HepG2 (cell line): ENCODE data around the gene DNAJC9. TPM values are rescaled to one million over a fixed set of nuclear protein-coding genes. Genes with fewer than 3 reads are reported as not detected.

Source experiments
- HMGXB4 ChIP-seq, 2 experiments: sonication (generic) in 1 of 2; formaldehyde crosslinking in 1 of 2; IDR thresholded peaks; 2 replicates each; pipeline versions ENCODE4 v1.4.0 to v1.6.1; 2018 to 2020; ENCODE audit warnings: missing genetic modification reagents in 2 of 2, borderline replicate concordance in 1 of 2, low read depth in 1 of 2, mild to moderate bottlenecking in 1 of 2, missing biosample characterization in 1 of 2
- IKZF1 ChIP-seq: fragments of 450-650 bp; IDR thresholded peaks from 2 replicates; pipeline ENCODE4 v1.7.1; 2016
- JDP2 ChIP-seq: sonication (generic); formaldehyde crosslinking; IDR thresholded peaks from 2 replicates; pipeline ENCODE4 v1.8.1; 2022; ENCODE audit warnings: missing genetic modification reagents, borderline replicate concordance
- NCOA2 ChIP-seq: sonication (generic); formaldehyde crosslinking; IDR thresholded peaks from 2 replicates; pipeline ENCODE4 v1.8.0; 2022; ENCODE audit warnings: inconsistent platforms
- PRDM15 ChIP-seq: sonication (generic); formaldehyde crosslinking; IDR thresholded peaks from 2 replicates; pipeline ENCODE4 v1.4.0; 2020; ENCODE audit warnings: missing genetic modification reagents
- SAP130 ChIP-seq: IDR thresholded peaks from 2 replicates; pipeline ENCODE4 v1.6.1; 2016; ENCODE audit warnings: low read depth
- SP1 ChIP-seq, 2 experiments: fragments of 450-650 bp in 1 of 2; sonication (generic) in 1 of 2; formaldehyde crosslinking in 1 of 2; IDR thresholded peaks; 2 replicates each; pipeline versions ENCODE4 v1.4.0 to v1.6.1; 2016 to 2020; ENCODE audit warnings: missing genetic modification reagents in 1 of 2
- ZNF34 ChIP-seq: sonication (generic); formaldehyde crosslinking; IDR thresholded peaks from 2 replicates; pipeline ENCODE4 v1.4.0; 2020; ENCODE audit warnings: mild to moderate bottlenecking, missing genetic modification reagents, borderline replicate concordance
- ZNF670 ChIP-seq: sonication (generic); formaldehyde crosslinking; IDR thresholded peaks from 2 replicates; pipeline ENCODE4 v1.8.0; 2022; ENCODE audit warnings: mild to moderate bottlenecking, missing genetic modification reagents, borderline replicate concordance
- polyA plus RNA-seq, 8 experiments: library from polyadenylated mRNA; depleted of rRNA in 3 of 8; stranded (reverse) in 7 of 8; unstranded in 1 of 8; fragments of >200 nt; fragmentation: Illumina TruSeq in 4 of 8; extraction: Trizol in 4 of 8; gene quantifications; 2 replicates each; pipeline versions ENCODE4 v1.2.1 to v1.2.3, GENCODE V29; 2011 to 2016; ENCODE audit warnings: low read depth in 4 of 8, missing spikeins in 1 of 8, mixed read lengths in 1 of 8; ENCODE audit not compliant: insufficient read depth in 1 of 8
- total RNA-seq, 5 experiments: library from RNA; depleted of rRNA; stranded (reverse); fragments of >200 nt; fragmentation: Illumina TruSeq; extraction: Trizol; gene quantifications; 2 replicates each; pipeline ENCODE4 v1.2.3, GENCODE V29; 2016; ENCODE audit warnings: low read depth in 1 of 5
- TF ChIP-seq, protein P1 (sequence below): sonication (generic); formaldehyde crosslinking; IDR thresholded peaks from 2 replicates; pipeline ENCODE4 v1.5.0; 2020; ENCODE audit warnings: mild to moderate bottlenecking, missing genetic modification reagents, borderline replicate concordance
- TF ChIP-seq, protein P2 (sequence below): sonication (generic); formaldehyde crosslinking; IDR thresholded peaks from 2 replicates; pipeline ENCODE4 v1.8.1; 2023; ENCODE audit warnings: mild to moderate bottlenecking, moderate library complexity, missing genetic modification reagents
- TF ChIP-seq, protein P3 (sequence below): sonication (generic); formaldehyde crosslinking; IDR thresholded peaks from 2 replicates; pipeline ENCODE4 v1.4.0; 2020; ENCODE audit warnings: mild to moderate bottlenecking, missing genetic modification reagents, borderline replicate concordance
- TF ChIP-seq, protein P4 (sequence below): IDR thresholded peaks from 2 replicates; pipeline ENCODE4 v1.6.1; 2018; ENCODE audit warnings: missing genetic modification reagents, mild to moderate bottlenecking, missing compliant biosample characterization

Gene DNAJC9
- total and polyA plus RNA-seq, 2 of the 13 experiments (the other 11 are each of a cell fraction or from before 2014, with no cell fraction given), result 15.9 to 60.3 TPM

GRCh38 chr10:73252445-73253224 lies 5.6 kb upstream of the DNAJC9 start, which contains the start of gene MRPS16 (continued):
- TF ChIP-seq, protein P1, sequence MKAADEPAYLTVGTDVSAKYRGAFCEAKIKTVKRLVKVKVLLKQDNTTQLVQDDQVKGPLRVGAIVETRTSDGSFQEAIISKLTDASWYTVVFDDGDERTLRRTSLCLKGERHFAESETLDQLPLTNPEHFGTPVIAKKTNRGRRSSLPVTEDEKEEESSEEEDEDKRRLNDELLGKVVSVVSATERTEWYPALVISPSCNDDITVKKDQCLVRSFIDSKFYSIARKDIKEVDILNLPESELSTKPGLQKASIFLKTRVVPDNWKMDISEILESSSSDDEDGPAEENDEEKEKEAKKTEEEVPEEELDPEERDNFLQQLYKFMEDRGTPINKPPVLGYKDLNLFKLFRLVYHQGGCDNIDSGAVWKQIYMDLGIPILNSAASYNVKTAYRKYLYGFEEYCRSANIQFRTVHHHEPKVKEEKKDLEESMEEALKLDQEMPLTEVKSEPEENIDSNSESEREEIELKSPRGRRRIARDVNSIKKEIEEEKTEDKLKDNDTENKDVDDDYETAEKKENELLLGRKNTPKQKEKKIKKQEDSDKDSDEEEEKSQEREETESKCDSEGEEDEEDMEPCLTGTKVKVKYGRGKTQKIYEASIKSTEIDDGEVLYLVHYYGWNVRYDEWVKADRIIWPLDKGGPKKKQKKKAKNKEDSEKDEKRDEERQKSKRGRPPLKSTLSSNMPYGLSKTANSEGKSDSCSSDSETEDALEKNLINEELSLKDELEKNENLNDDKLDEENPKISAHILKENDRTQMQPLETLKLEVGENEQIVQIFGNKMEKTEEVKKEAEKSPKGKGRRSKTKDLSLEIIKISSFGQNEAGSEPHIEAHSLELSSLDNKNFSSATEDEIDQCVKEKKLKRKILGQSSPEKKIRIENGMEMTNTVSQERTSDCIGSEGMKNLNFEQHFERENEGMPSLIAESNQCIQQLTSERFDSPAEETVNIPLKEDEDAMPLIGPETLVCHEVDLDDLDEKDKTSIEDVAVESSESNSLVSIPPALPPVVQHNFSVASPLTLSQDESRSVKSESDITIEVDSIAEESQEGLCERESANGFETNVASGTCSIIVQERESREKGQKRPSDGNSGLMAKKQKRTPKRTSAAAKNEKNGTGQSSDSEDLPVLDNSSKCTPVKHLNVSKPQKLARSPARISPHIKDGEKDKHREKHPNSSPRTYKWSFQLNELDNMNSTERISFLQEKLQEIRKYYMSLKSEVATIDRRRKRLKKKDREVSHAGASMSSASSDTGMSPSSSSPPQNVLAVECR (CRISPR knock-in tag), result peak; percentile 98
- TF ChIP-seq, protein P2, sequence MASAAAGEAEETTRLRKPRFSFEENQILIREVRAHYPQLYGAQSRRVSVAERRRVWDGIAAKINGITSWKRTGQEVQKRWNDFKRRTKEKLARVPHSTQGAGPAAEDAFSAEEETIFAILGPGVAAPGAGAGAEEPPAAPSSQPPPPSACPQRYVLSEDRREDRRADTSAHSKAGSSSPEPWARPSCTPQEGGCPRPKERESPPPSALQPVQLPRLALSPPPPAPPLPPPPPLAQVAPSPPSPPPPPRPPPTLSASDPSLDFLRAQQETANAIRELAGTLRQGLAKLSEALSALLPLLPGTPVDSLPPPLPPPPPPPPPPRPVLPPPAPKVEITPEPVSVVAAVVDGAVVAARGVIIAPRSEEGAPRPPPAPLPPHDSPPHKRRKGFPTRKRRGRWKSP, result peak; percentile 95
- 0 out of 2 replicates have a peak, but pooled peaks have one; percentile 42 for TF ChIP-seq ZNF670 (CRISPR knock-in tag)
- no peak for TF ChIP-seq SP1 (IDR thresholded peaks at IDR 0.05)
- peak; percentile 93 for TF ChIP-seq SP1 (CRISPR knock-in tag; IDR thresholded peaks at IDR 0.05)
- no peak for TF ChIP-seq IKZF1
- TF ChIP-seq, protein P3, sequence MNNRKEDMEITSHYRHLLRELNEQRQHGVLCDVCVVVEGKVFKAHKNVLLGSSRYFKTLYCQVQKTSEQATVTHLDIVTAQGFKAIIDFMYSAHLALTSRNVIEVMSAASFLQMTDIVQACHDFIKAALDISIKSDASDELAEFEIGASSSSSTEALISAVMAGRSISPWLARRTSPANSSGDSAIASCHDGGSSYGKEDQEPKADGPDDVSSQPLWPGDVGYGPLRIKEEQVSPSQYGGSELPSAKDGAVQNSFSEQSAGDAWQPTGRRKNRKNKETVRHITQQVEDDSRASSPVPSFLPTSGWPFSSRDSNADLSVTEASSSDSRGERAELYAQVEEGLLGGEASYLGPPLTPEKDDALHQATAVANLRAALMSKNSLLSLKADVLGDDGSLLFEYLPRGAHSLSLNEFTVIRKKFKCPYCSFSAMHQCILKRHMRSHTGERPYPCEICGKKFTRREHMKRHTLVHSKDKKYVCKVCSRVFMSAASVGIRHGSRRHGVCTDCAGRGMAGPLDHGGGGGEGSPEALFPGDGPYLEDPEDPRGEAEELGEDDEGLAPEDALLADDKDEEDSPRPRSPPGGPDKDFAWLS (CRISPR knock-in tag), result no peak
- TF ChIP-seq ZNF34 (CRISPR knock-in tag), result no peak
- no peak for TF ChIP-seq PRDM15 (CRISPR knock-in tag)
- TF ChIP-seq SAP130 (CRISPR knock-in tag), result peak; percentile 99
- peak; percentile 89 to 90 for TF ChIP-seq HMGXB4 (CRISPR knock-in tag; IDR thresholded peaks at IDR 0.05; ENCODE audit: borderline replicate concordance in 1 of 2, low read depth in 1 of 2)
- TF ChIP-seq NCOA2 (CRISPR knock-in tag), result peak; percentile 75; the same call in 1 of the 2 replicates
- TF ChIP-seq JDP2 (CRISPR knock-in tag), result no peak
- TF ChIP-seq, protein P4, sequence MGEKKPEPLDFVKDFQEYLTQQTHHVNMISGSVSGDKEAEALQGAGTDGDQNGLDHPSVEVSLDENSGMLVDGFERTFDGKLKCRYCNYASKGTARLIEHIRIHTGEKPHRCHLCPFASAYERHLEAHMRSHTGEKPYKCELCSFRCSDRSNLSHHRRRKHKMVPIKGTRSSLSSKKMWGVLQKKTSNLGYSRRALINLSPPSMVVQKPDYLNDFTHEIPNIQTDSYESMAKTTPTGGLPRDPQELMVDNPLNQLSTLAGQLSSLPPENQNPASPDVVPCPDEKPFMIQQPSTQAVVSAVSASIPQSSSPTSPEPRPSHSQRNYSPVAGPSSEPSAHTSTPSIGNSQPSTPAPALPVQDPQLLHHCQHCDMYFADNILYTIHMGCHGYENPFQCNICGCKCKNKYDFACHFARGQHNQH, result peak; percentile 75
